NT2/D1 (cell line): ENCODE data around the gene XYLT1.

Experiments
- DNase-seq: peaks from one replicate; pipeline ENCODE4 v3.0.0-alpha.2; 2011; ENCODE audit warnings: low read depth, low spot score
- H3K27me3 ChIP-seq: 2 replicates; pipeline ENCODE4 v1.6.0; 2011; ENCODE audit warnings: mild to moderate bottlenecking; ENCODE audit not compliant: insufficient read length, insufficient read depth
- H3K36me3 ChIP-seq: 2 replicates; pipeline ENCODE4 v1.6.1; 2011; ENCODE audit warnings: mild to moderate bottlenecking, low read length, mixed read lengths; ENCODE audit not compliant: insufficient read depth, insufficient read length
- H3K4me1 ChIP-seq: 2 replicates; pipeline ENCODE4 v1.5.1; 2011; ENCODE audit not compliant: insufficient read depth, insufficient read length
- H3K4me3 ChIP-seq: 2 replicates; pipeline ENCODE4 v1.5.1; 2011; ENCODE audit warnings: low read depth; ENCODE audit not compliant: insufficient read length
- H3K9ac ChIP-seq: 2 replicates; pipeline ENCODE4 v1.6.0; 2011; ENCODE audit warnings: low read depth; ENCODE audit not compliant: insufficient read length
- H3K9me3 ChIP-seq: 2 replicates; pipeline ENCODE4 v1.5.1; 2011; ENCODE audit warnings: mild to moderate bottlenecking, low read length; ENCODE audit not compliant: insufficient read depth
- SUZ12 ChIP-seq: IDR thresholded peaks from 2 replicates; pipeline ENCODE4 v1.6.1; 2011; ENCODE audit not compliant: insufficient read length, insufficient read depth; ENCODE audit errors: extremely low read depth
- YY1 ChIP-seq: IDR thresholded peaks from 2 replicates; pipeline ENCODE4 v1.6.1; 2011; ENCODE audit not compliant: insufficient read length, insufficient read depth
- ZNF274 ChIP-seq: IDR thresholded peaks from 2 replicates; pipeline ENCODE4 v1.6.1; 2011; ENCODE audit warnings: mild to moderate bottlenecking, low read depth, low read length

XYLT1 gene

DNA sequence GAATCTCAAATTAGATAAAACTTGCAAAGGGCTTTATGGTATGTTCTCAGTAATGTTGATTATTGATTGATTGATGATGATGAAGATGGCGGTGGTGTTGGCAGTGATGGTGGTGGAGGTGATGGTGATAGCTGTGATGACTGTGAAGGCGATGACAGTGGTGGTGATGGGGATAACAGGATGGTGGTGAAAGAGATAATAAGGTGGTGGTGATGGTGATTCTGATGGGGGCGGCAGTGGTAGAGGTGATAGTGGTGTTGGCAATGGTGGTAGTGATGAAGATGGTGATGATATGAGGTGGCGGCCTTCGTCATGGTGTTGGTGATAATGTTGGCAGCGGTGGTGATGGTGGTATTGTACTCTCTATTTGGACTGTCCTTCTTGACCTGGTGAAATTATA, 238.3 kb downstream of the XYLT1 start:
- H3K36me3 ChIP-seq, result peaks cover 2% of the 10 kb centered on the region

GRCh38 chr16:17231972-17232371, 238.8 kb downstream of the XYLT1 start:
- Histone ChIP-seq H3K27me3 (no peaks in the 10 kb centered on the region), H3K4me1 (no peaks in the 10 kb centered on the region), H3K9ac (no peak overlapping the region), H3K4me3 (no peak overlapping the region), H3K36me3 (peaks cover 2% of the 10 kb centered on the region), H3K9me3 (no peaks in the 10 kb centered on the region)
- no peak for DNase-seq
- no peak for TF ChIP-seq YY1
- no peak for TF ChIP-seq SUZ12
- no peak for TF ChIP-seq ZNF274

More for the DNA sequence above, 238.3 kb downstream of the XYLT1 start:
- no peak overlapping the region for H3K4me3 ChIP-seq
- no peak for DNase-seq
- H3K4me1 ChIP-seq, result no peaks in the 10 kb centered on the region
- no peak overlapping the region for H3K9ac ChIP-seq
- TF ChIP-seq SUZ12, result no peak
- no peak for TF ChIP-seq YY1
- no peak for TF ChIP-seq ZNF274
- H3K27me3 ChIP-seq, result no peaks in the 10 kb centered on the region
- H3K9me3 ChIP-seq, result no peaks in the 10 kb centered on the region

DNA sequence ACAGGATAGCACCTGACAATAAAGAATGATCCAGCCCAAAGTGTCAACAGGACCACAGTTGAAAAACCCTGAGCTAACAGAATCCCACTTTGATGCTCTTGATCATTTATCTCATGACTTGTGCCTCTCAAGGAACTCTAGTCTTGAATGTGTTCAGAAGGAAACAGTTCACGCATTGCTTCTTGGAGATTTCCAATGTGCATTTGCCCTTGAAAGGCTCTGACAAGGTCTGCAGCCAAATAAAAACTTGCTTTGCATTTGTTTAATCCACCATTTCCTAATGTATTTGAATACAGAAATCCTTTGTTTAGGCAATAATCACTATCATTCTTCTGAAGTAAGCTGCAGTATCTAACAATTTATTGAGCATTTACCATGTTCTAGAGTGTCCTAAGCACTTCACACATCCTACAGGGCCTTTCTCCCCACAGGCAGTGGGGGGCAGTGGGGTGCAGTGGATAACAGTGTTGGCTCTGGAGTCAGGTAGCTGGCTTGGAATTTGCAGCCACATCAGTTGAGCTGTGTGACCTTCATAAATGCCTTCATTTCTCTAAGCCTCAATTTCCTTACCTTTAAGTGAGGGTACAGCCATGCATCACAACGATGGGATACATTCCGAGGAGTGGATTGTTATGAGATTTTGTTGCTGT, 239.7 kb downstream of the XYLT1 start:
- DNase-seq, result no peak

GRCh38 chr16:17229766-17230165, 241.0 kb downstream of the XYLT1 start:
- H3K9ac ChIP-seq, result no peak overlapping the region
- no peaks in the 10 kb centered on the region for H3K9me3 ChIP-seq
- H3K4me1 ChIP-seq, result no peaks in the 10 kb centered on the region
- no peak overlapping the region for H3K4me3 ChIP-seq
- H3K27me3 ChIP-seq, result no peaks in the 10 kb centered on the region
- DNase-seq, result no peak
- H3K36me3 ChIP-seq, result no peaks in the 10 kb centered on the region
- no peak for TF ChIP-seq YY1
- no peak for TF ChIP-seq SUZ12
- no peak for TF ChIP-seq ZNF274

More for the DNA sequence above, 239.7 kb downstream of the XYLT1 start:
- no peaks in the 10 kb centered on the region for H3K4me1 ChIP-seq
- no peaks in the 10 kb centered on the region for H3K27me3 ChIP-seq
- H3K9me3 ChIP-seq, result no peaks in the 10 kb centered on the region
- H3K4me3 ChIP-seq, result no peak overlapping the region
- TF ChIP-seq ZNF274 (no peak), SUZ12 (no peak), YY1 (no peak)
- no peak overlapping the region for H3K9ac ChIP-seq
- H3K36me3 ChIP-seq, result peaks cover under 1% of the 10 kb centered on the region

DNA sequence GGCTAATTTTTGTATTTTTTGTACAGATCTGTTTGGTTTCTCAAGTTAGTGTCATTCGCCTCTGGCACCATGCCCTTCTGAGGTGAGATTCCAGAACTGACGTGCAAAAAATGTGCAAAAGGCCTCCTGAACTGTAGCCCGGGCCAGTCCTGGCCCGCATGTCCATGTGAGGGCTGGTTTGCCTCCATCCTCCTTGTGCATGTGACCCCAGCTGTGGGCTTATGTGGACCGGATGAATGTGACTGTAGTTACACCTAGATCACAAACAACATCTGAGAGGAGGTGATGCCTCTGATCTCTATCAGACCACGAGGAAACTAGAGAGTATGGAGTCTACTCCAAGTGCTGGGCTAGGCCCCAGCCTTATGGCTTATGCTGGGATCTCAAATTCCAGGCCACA, 241.6 kb downstream of the XYLT1 start:
- Histone ChIP-seq H3K9ac (no peak overlapping the region), H3K27me3 (no peaks in the 10 kb centered on the region), H3K36me3 (no peaks in the 10 kb centered on the region), H3K9me3 (no peaks in the 10 kb centered on the region), H3K4me3 (no peak overlapping the region), H3K4me1 (no peaks in the 10 kb centered on the region)
- DNase-seq, result no peak
- no peak for TF ChIP-seq ZNF274
- no peak for TF ChIP-seq YY1
- no peak for TF ChIP-seq SUZ12

DNA sequence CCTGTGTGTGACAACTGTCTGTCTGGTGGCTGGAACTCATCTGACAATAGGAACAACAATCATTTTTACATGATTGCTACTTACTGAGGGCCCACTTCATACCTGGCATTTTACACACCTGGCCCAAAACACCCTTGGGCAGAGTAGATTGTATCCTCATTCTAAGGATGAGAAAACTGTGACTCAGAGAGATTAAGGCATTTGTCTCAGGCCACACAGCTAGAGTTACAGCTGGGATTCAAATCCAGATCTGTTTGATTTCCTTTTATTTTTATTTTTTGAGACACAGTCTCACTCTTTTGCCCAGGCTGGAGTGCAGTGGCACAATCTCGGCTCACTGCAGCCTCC, 242.1 kb downstream of the XYLT1 start:
- no peaks in the 10 kb centered on the region for H3K9me3 ChIP-seq
- no peaks in the 10 kb centered on the region for H3K27me3 ChIP-seq
- no peak overlapping the region for H3K9ac ChIP-seq
- H3K4me1 ChIP-seq, result no peaks in the 10 kb centered on the region
- TF ChIP-seq ZNF274 (no peak), SUZ12 (no peak), YY1 (no peak)
- no peaks in the 10 kb centered on the region for H3K36me3 ChIP-seq
- DNase-seq, result no peak
- no peak overlapping the region for H3K4me3 ChIP-seq

DNA sequence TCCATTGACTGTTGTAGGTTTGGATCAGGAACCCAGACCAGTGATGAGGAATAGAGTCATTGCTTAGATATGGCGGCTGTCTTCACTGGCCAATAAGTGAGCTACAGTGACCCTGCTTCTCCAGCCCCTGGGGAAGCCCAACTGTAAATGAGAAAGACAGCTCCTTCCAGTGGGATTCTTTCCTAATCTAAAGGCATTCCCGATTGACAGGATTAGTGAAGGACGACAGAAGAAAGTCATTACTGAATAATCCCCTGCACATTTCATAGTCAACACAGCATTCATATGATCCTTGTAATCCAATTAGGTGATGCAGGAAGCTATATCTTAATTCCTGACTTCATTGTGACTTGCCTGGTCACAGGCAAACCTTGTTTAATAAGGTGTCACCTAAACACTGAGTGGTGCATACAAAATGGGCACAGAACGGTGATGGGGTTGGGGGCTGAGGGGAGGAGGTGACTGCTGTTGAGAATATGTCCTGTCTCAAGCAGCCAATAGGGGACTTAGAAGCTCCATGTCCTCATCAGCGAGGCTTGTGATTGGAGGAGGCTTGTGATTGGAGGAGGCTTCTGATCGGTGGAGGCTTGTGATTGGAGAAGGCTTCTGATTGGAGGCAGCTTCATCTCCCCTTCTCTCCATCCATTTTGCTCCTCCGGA, 242.6 kb downstream of the XYLT1 start:
- Histone ChIP-seq H3K36me3 (no peaks in the 10 kb centered on the region), H3K4me3 (no peak overlapping the region), H3K4me1 (no peaks in the 10 kb centered on the region), H3K27me3 (no peaks in the 10 kb centered on the region), H3K9ac (no peak overlapping the region), H3K9me3 (no peaks in the 10 kb centered on the region)
- TF ChIP-seq ZNF274 (no peak), YY1 (no peak), SUZ12 (no peak)
- DNase-seq, result no peak
